Effector memory CD4-positive, alpha-beta T cell (primary cell): ENCODE measurements around the gene SHH.

ENCODE experiments used
- DNase-seq, 3 donors: peaks; one replicate each; pipeline ENCODE4 v3.0.0-alpha.2; 2020
- H3K27ac ChIP-seq: 2 replicates; pipeline ENCODE4 v1.7.0; 2013; ENCODE audit warnings: mild to moderate bottlenecking, low read length, moderate library complexity; ENCODE audit not compliant: insufficient read depth, poor library complexity, severe bottlenecking
- H3K27me3 ChIP-seq: replicated peaks from 2 replicates; pipeline ENCODE4 v1.7.0; 2013; ENCODE audit warnings: mild to moderate bottlenecking, low read length; ENCODE audit not compliant: insufficient read depth, control insufficient read depth, poor library complexity, severe bottlenecking
- H3K36me3 ChIP-seq: 2 replicates; pipeline ENCODE4 v1.7.0; 2013; ENCODE audit warnings: mild to moderate bottlenecking, low read length, moderate library complexity; ENCODE audit not compliant: control insufficient read depth, insufficient read depth
- H3K4me1 ChIP-seq: 2 replicates; pipeline ENCODE4 v1.7.0; 2013; ENCODE audit warnings: low read length, mild to moderate bottlenecking; ENCODE audit not compliant: control insufficient read depth, insufficient read depth, poor library complexity, severe bottlenecking
- H3K4me3 ChIP-seq: 2 replicates; pipeline ENCODE4 v1.7.0; 2013; ENCODE audit warnings: low read length, low read depth, mild to moderate bottlenecking; ENCODE audit not compliant: insufficient read depth, poor library complexity, severe bottlenecking
- H3K9me3 ChIP-seq: 2 replicates; pipeline ENCODE4 v1.7.0; 2013; ENCODE audit warnings: mild to moderate bottlenecking, low read length, moderate library complexity; ENCODE audit not compliant: control insufficient read depth

The SHH gene

GRCh38 chr7:155785536-155785935, 26.7 kb downstream of the SHH start:
- Histone ChIP-seq H3K4me3 (no peak overlapping the region), H3K27me3 (no peaks in the 10 kb centered on the region), H3K4me1 (peaks cover 6% of the 10 kb centered on the region), H3K27ac (no peak overlapping the region), H3K36me3 (peaks cover 14% of the 10 kb centered on the region), H3K9me3 (no peaks in the 10 kb centered on the region)
- no peak for DNase-seq

- Histone ChIP-seq H3K4me3 (no peak overlapping the region), H3K9me3 (no peaks in the 10 kb centered on the region), H3K27me3 (no peaks in the 10 kb centered on the region), H3K4me1 (peaks cover 6% of the 10 kb centered on the region), H3K36me3 (peaks cover 37% of the 10 kb centered on the region), H3K27ac (no peak overlapping the region)
- DNase-seq = no peak
Observed at GRCh38 chr7:155782466-155782865, 29.8 kb downstream of the SHH start.

GRCh38 chr7:155781433-155781832, 30.8 kb downstream of the SHH start:
- Histone ChIP-seq H3K27ac (no peak overlapping the region), H3K9me3 (no peaks in the 10 kb centered on the region), H3K36me3 (peaks cover 47% of the 10 kb centered on the region), H3K27me3 (no peaks in the 10 kb centered on the region), H3K4me1 (no peaks in the 10 kb centered on the region), H3K4me3 (no peak overlapping the region)
- DNase-seq = no peak

- H3K36me3 ChIP-seq = peaks cover 52% of the 10 kb centered on the region
- H3K4me3 ChIP-seq = no peak overlapping the region
- H3K27me3 ChIP-seq = no peaks in the 10 kb centered on the region
- H3K27ac ChIP-seq = no peak overlapping the region
- no peak for DNase-seq
- no peaks in the 10 kb centered on the region for H3K4me1 ChIP-seq
- no peaks in the 10 kb centered on the region for H3K9me3 ChIP-seq
Observed at GRCh38 chr7:155780884-155781283, 31.4 kb downstream of the SHH start.

GRCh38 chr7:155778349-155778748, 33.9 kb downstream of the SHH start:
- no peak overlapping the region for H3K4me3 ChIP-seq
- no peaks in the 10 kb centered on the region for H3K9me3 ChIP-seq
- no peak for DNase-seq
- H3K27me3 ChIP-seq = no peaks in the 10 kb centered on the region
- H3K27ac ChIP-seq = no peak overlapping the region
- no peaks in the 10 kb centered on the region for H3K4me1 ChIP-seq
- peaks cover 72% of the 10 kb centered on the region for H3K36me3 ChIP-seq

- no peaks in the 10 kb centered on the region for H3K27me3 ChIP-seq
- peaks cover 69% of the 10 kb centered on the region for H3K36me3 ChIP-seq
- H3K27ac ChIP-seq = no peak overlapping the region
- no peak overlapping the region for H3K4me3 ChIP-seq
- no peak for DNase-seq
- no peaks in the 10 kb centered on the region for H3K4me1 ChIP-seq
- H3K9me3 ChIP-seq = no peaks in the 10 kb centered on the region
Observed at GRCh38 chr7:155776606-155777005, 35.7 kb downstream of the SHH start.

- H3K4me3 ChIP-seq = no peak overlapping the region
- no peaks in the 10 kb centered on the region for H3K4me1 ChIP-seq
- H3K27me3 ChIP-seq = no peaks in the 10 kb centered on the region
- no peak for DNase-seq
- H3K9me3 ChIP-seq = no peaks in the 10 kb centered on the region
- no peak overlapping the region for H3K27ac ChIP-seq
- peaks cover 74% of the 10 kb centered on the region for H3K36me3 ChIP-seq
Observed at GRCh38 chr7:155775691-155776090, 36.6 kb downstream of the SHH start.

- H3K36me3 ChIP-seq = peaks cover 74% of the 10 kb centered on the region
- no peak overlapping the region for H3K27ac ChIP-seq
- no peaks in the 10 kb centered on the region for H3K27me3 ChIP-seq
Observed at GRCh38 chr7:155774947-155775346, 37.3 kb downstream of the SHH start.

GRCh38 chr7:155773531-155773930, 38.7 kb downstream of the SHH start:
- no peaks in the 10 kb centered on the region for H3K4me1 ChIP-seq
- no peak overlapping the region for H3K27ac ChIP-seq
- no peaks in the 10 kb centered on the region for H3K27me3 ChIP-seq
- H3K4me3 ChIP-seq = no peak overlapping the region
- DNase-seq = no peak
- peaks cover 78% of the 10 kb centered on the region for H3K36me3 ChIP-seq
- no peaks in the 10 kb centered on the region for H3K9me3 ChIP-seq

More at GRCh38 chr7:155774947-155775346, 37.3 kb downstream of the SHH start:
- H3K4me1 ChIP-seq = no peaks in the 10 kb centered on the region
- no peaks in the 10 kb centered on the region for H3K9me3 ChIP-seq
- H3K4me3 ChIP-seq = no peak overlapping the region
- DNase-seq = no peak

- H3K36me3 ChIP-seq = peaks cover 68% of the 10 kb centered on the region
- no peak overlapping the region for H3K4me3 ChIP-seq
- no peaks in the 10 kb centered on the region for H3K4me1 ChIP-seq
- H3K27ac ChIP-seq = no peak overlapping the region
- DNase-seq = no peak
- no peaks in the 10 kb centered on the region for H3K9me3 ChIP-seq
- H3K27me3 ChIP-seq = no peaks in the 10 kb centered on the region
Observed at GRCh38 chr7:155770241-155770640, 42.0 kb downstream of the SHH start.

- Histone ChIP-seq H3K4me3 (no peak overlapping the region), H3K9me3 (no peaks in the 10 kb centered on the region), H3K4me1 (peaks cover 2% of the 10 kb centered on the region), H3K27ac (no peak overlapping the region), H3K27me3 (no peaks in the 10 kb centered on the region), H3K36me3 (peaks cover 65% of the 10 kb centered on the region)
- no peak for DNase-seq
Observed at GRCh38 chr7:155769701-155770100, 42.6 kb downstream of the SHH start.
